NCI-H526 (cell line): ENCODE results near the gene ALKAL2.
A peak's percentile ranks its signal among the peaks of the same experiment; 100 is the strongest.

ENCODE experiments used
- DNase-seq, 2 experiments: peaks; one replicate each; lab custom pipeline; 2025; lab: John Stamatoyannopoulos, UW

ALKAL2 gene

DNA sequence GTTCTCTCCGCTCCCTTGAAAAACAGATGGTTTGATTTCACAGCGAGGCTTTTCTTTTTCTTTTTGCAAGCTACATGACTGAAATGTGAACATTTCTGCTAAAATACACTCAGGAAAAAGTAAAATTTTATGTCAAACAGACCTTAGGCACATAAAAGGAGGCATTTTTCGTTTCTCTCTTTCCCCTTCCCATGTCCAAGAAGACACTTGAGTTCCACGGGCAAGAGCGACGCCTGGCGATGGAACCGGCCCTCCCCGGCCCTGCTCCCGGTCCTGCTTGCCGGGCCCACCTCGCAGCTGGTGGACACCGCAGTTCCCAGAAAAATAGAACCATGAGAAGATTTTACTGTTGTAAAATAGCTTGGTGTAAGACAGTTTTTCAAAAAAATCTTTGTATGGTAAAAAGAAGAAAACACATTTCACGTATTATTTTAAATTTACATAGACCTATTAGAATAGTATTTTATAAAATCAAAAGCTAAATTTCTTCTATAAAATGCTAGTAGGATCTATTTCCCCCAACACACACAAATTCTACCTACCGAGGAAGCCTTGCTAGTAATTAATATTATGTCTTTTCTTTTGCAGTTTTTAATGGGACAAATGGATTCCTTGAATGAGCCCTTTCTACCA is 2.3 kb upstream of the ALKAL2 start:
- peak; percentile 31 to 79 for DNase-seq

DNA sequence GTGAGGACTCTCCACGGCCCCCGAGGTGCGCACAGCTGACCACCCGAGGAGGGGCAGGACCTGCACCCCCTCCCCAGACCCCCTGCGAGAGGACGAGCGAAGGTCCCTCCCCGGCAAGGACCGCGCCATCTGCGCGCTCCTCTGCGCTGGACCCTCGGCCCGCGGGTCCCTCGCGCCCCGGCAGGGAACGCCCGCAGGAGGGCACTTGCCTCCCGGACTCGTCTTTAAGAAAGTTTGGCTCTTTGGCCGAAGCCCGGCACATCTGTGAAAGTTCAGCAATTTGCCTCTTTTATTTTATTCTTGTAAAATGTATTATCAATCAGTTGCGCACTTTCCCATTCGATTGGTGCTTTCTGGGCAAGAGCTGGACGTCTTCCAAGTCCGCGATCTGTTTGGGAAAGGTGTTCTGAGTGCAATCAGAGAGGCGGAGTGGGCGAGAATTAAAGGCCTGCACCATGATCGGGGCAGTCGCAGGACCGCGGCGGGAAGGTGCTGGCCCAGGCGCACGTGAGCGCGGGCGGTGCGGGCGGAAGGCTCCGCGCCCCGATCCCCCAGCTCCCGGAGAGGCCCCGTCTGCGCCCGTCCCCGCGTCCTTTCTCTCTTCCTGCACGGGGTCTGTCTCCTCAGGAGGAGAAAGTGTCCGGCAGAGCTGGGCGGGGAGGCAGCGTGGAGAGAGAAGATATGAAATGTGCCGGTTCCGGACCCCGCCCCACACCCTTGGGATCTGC is 1.6 kb upstream of the ALKAL2 start:
- DNase-seq, result peak; percentile 31 to 63

- peak in 1 of 2 experiments; percentile 17 for DNase-seq
These were observed 969 bp upstream of the ALKAL2 start for GRCh38 chr2:288758-289361.

DNA sequence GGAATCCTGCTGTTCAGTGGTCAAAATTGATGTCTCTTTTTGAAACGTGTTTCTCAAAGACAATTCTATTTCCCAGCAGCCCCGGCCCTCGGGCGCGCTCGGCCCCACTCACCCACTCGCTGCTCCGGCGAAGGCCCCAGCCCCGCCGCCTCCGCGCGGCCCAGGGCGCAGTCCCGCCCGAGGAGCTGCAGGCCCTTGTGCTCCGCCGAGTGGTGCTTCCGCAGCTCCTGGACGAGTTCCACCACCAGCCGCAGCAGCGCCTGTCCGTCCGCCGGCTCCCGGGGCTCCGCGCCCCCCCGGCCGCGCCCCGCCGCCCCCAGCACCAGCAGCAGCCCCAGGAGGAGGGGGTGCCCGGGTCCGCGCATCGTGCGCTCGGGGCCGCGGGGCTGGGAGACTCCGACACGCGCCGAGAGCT is 413 bp downstream of the ALKAL2 start:
- peak in 1 of 2 experiments; percentile 33 for DNase-seq

GRCh38 chr2:286774-287392 is 1.0 kb downstream of the ALKAL2 start:
- DNase-seq, result no peak

DNA sequence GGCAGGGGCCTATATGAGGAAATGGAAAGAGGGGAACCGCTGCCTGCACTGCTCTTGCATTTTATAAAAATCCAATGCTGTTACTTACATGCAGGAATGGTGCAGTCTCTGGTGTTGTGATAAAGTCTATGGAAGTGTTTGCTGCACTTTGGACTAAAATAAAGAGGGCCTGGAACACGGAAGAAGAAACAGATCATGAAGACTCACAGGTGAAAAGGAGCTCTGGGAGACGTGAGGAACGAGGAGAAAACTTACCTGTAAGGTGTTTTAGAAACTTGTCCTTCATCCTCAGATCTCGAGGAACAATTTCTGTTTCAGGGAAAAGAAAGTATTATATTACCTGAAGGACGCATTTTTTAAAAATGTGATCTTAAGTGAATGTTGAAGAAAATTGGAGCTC is 1.9 kb downstream of the ALKAL2 start:
- no peak for DNase-seq

- DNase-seq, result no peak
These were observed 2.4 kb downstream of the ALKAL2 start for GRCh38 chr2:285531-285930.

GRCh38 chr2:284896-285492 is 2.9 kb downstream of the ALKAL2 start:
- DNase-seq, result no peak

GRCh38 chr2:283996-284794 is 3.7 kb downstream of the ALKAL2 start:
- DNase-seq, result no peak

DNA sequence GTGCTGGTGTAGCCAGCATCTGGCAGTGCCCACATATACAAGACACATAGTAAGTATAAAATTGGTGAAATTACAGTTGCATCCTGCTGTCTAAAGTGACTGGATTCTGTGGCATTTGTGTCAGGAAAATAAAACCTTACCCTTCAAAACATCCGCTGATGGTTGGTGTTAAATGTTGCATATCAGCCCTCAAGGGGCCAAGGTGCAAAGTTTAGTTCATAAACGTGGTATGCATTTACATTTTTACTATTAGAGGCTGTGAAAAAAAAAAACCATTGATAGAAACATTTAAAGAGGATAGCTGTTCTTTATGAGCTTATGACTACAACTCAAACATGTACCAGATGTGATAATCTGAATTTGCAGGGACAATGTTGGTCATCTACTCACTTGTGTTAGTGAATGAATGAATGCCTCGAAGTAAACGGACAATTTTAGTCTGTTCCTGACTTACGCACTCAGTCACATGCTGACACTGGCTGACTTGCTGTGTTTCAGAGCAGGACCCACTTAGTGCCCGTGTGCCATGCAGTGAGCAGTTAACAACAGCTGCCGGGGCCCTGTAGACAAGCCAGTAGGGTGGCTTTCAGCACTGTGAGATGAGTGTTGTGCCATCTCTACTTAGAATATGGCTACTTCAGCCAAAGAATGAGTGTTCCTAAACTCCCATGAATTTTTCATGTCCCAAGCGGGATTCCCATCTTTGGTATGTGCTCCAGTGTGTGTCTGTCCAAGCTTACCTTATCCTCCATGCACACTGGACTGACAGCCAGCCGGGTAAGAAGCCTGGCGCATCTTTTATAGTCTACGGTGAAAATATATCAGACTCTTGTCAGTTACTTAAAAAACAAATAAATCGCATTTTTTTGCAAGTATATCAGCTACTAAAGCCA is 5.3 kb downstream of the ALKAL2 start:
- DNase-seq, result no peak

GRCh38 chr2:281381-281780 is 6.5 kb downstream of the ALKAL2 start:
- DNase-seq, result no peak

DNA sequence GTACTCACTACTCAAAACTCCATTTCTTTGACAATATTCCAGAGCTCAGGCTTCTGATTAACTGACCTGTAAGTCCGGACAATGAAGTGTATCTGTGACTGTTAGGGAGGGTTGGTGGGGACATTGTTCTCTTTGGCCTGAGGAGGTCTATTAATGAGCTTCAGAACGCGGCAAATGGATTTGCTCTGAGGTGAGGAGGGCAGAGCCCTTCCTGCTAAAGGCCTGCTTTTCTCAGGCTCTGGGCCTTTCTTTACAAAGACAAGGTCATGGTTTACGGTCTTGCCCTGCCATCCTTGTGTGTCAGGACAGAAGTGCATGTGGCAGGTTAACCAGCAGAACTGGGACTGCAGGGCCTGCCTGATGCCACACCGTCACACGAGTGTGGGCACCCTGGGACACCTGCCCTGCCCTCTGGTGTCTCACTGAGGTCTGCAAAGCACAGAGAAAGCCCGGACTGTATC is 7.2 kb downstream of the ALKAL2 start:
- no peak for DNase-seq

- DNase-seq, result no peak
These were observed 7.8 kb downstream of the ALKAL2 start for GRCh38 chr2:279956-280649.

- DNase-seq, result no peak
These were observed 8.5 kb downstream of the ALKAL2 start for GRCh38 chr2:279366-279765.

DNA sequence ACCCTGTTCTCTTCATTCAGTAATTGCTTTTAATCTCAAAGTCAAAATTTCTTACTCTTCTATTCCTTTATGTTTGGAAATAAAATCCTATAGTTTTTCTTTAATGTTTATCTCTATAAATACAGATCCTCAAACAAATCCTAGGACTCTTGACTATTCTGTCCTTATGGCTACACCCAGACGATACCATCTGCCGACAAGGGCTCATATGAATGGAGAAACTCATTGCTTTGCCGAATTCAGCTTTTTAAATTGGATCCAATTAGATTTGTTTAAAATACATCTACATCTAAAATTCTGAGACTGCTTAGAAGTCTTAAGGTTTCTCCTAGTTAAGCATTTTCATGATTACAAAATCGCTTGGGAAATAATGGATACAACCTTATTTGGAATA is 9.0 kb downstream of the ALKAL2 start:
- DNase-seq, result no peak

DNA sequence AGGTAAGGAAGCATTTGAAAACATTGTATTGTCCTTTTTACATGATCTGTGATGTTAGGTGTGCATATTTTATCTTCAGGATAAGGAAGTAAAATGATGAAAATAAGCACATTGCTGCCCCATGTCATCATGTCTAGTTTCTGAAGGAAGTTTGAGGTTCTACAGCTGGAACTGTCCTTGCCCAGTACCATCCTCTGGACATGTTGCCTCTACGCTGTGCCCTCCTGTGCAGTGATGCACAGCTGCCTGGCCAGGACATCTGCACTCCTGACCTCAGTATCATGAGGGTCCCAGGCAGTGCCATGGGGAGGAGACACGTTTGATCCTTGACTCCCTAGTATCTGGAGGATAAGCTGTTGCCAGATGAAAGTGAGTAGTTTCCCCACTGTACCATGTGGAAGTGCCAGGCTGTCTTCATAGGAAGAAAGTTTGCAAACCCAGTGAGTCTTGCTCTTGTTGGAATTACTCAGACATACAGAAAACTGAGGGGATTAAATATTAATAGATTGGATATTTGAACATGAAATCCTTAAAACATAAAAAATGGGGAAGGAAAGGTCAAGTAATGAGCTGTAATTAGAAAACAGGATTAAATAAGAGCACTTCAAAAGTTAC is 9.5 kb downstream of the ALKAL2 start:
- DNase-seq, result no peak

DNA sequence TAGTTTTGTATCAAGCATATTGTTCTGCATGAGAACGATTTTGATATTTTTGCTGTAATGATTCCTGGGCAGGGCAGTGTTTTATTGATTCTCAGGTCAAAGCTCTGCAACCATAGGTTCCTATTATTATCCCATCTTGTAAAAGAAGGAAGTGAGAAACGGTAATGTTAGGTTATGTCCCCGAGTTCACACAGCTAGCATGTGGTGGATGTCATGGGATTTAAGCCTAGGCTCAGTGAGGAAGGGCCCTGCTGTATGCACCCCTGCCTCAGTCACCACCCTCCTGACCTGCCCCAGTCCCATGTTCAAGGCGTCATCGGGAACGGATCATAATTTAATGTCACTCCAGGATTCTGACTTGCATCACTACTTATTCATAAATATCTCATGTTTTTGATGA is 12.4 kb downstream of the ALKAL2 start:
- DNase-seq, result no peak

DNA sequence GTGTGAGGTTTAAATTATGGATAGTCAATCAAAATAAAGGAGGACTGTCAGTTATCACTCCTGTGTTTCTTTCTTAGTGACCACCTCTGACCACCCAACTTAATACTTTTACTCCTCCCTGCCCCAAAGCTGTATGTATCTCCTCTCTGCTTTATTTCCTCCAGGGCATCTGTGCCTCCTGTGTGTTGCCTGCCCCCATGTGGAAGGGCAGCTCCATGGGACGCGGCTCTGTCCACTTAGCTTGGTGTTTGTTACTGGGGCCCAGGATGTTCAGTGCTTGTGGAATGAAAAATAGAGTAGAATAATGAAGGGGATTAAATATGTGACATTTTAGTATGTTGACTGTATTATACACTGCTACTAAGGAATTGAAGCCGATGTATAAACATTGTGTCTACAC is 13.4 kb downstream of the ALKAL2 start:
- no peak for DNase-seq

DNA sequence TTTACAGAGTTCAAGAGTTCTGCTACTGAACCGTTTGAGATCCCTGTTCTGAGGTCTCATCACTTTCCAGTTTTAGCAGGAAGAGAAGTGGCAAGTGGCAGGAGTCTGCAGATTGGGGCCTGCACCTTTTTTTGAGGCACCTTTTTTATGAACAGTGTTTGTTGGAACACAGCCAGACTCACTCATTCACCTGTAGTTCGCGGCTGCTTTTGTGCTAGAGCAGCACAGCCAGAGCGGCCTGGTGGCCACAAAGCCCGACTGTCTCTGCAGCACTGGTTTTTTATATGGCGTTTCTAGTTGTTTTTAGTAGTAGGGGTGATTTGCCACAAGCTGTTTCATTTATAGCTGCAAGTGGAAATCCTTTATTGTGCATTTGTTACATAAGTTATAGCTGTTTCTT is 14.6 kb downstream of the ALKAL2 start:
- no peak for DNase-seq

- DNase-seq, result no peak
These were observed 16.0 kb downstream of the ALKAL2 start for GRCh38 chr2:271917-272316.
